ENCODE results near the gene HHIPL2.

Gene HHIPL2

GRCh38 chr1:222547944-222548671 lies at the start of gene HHIPL2:
Gene HHIPL2 (minus strand): TSS chr1:222548104. CDS start chr1:222548044, 60 bp downstream.
- no peak for DNase-seq

DNA sequence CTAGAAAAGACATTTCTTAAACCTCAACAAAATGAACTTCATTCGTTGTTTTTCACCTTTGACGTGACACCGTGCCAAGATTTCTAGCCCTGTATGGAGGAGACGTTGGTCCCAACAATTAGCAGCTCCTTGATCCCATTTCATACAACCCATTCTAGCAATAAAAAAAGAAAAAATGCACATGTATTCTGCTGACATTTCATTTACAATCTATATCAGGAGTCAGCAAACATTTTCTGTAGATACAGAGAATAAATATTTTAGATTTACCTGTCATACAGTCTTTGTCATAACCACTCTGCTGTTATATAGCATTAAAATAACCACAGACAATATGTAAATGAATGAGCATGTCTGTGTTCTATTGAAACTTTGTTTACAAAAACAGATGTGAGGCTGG lies 48.8 kb upstream of the HHIPL2 start:
- DNase-seq, result no peak

DNA sequence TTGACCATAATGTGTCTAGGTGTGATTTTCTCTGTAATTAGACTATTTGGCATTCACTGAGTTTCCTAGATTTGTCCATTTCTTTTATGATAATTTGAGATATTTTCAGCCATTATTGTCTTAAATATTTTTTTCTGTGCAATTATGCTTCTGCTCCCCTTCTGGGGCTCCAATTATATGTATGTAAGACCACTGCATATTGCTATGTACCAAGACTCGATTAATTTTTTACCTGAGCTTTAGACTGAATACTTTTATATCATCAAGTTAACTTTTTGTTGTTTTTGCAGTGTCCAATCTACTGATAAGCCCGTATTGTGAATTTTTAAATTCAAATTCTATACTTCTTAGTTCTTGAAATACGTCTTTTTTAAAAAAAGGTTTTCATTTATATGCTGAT lies 46.9 kb upstream of the HHIPL2 start:
- no peak for DNase-seq

GRCh38 chr1:222592171-222592570 lies 44.3 kb upstream of the HHIPL2 start:
- DNase-seq, result no peak

- peak; percentile 91 for DNase-seq
These were observed 41.8 kb upstream of the HHIPL2 start, which contains the start of gene TAF1A for GRCh38 chr1:222589462-222590302. Gene TAF1A (minus strand): TSS chr1:222589933.

DNA sequence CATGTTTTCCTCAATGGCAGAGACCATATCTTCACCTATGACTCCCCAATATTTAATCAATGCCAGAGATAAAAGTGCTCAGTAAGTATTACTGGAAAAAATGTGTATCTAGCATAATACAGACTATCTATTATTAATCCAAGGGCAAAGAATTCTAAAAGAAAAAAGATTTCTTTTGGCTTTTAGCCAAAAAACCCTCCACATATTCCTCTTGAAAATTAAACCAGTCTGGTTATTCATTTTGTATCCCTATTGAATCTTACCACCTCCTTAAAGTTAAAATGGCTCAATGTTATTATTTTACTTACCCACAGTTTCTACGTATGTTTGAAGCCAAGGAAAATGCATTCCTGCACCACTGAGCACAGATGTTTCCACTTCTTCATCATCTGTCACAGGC lies 40.2 kb upstream of the HHIPL2 start:
- DNase-seq, result no peak

GRCh38 chr1:222586842-222587241 lies 38.9 kb upstream of the HHIPL2 start:
- no peak for DNase-seq

- DNase-seq, result no peak
These were observed 35.2 kb upstream of the HHIPL2 start for GRCh38 chr1:222583079-222583478.

- DNase-seq, result no peak
These were observed 34.3 kb upstream of the HHIPL2 start for GRCh38 chr1:222582099-222582774.

DNA sequence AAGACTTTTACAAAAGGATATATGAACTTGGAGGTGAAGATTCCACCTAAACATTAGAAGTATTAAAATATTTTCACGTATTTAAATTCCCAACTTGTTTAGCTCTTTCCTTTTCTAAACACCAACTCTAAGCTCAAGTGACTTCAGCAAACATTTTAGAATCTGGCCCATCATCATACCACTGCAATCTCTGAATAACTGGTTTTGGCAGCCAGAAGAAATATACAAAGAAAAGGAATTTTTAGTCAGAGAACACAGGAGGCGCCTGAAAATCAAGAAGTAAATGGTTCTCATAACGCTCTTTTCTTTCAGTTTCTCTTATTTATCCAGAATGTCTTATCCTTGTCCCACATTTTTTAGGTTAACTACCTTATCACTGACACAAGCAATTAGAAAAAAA lies 31.4 kb upstream of the HHIPL2 start:
- DNase-seq, result no peak

DNA sequence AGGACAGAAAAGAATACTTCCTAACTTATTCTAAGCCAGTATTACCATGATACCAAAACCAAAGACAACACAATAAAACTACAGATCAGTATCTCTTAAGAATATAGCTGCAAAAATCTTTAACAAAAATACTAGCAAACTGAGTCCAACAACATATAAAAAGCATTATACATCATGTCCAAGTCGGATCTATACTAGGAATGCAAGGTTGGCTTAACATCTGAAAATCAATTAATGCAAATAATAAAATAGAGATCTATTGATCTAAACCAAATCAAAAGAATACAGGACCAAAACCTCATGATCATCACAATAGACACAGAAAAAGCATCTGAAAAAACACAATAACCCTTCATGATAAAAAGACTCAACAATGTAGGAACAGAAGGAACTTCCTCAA lies 22.9 kb upstream of the HHIPL2 start:
- no peak for DNase-seq

GRCh38 chr1:222561656-222562055 lies 13.8 kb upstream of the HHIPL2 start:
- DNase-seq, result no peak

DNA sequence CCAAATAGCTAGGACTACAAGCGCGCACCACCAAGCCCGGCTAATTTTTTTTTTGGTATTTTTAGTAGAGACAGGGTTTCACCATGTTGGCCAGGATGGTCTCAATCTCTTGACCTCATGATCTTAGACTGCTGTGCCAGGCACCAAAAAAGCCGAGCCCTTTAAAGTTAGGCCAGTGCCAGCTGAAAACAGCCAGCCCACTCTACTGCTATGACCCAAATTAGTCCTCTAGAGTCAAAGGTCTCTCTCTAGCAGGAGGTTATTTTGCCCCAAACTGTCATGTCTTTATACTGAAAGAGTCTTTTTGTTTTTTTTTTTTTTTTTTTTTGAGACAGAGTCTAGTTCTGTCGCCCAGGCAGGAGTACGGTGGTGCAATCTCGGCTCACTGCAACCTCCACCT lies 9.7 kb upstream of the HHIPL2 start:
- DNase-seq, result no peak

- DNase-seq, result no peak
These were observed 9.2 kb upstream of the HHIPL2 start for GRCh38 chr1:222557148-222557547.

DNA sequence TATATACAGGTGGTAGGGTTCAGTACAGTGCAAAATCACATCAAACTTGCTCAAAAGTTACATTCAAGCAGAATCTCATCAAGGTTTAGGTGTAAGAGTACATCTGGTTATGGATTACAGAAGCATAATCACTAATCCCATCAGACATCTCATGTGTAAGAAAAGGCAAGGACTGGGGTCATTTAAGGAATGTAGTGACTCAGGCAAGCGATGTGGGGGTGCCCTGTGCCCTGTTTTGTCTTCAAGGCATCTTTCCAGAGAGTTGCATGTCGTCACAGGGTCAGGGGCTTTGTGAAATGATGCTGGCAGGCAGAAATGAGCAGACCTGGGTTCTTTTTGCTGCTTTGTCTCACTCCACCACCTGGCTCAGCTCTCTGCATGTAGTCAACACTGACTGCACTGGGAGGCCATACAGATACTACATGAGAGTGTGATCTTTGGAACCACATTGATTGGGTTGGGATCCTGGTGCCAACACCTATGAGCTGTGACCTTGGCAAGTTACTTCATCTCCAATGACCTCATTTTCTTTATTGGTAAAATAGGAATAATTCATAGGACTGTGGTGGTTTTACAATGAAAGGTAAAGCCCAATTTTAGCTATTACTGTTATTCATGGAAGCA lies 8.2 kb upstream of the HHIPL2 start:
- DNase-seq, result no peak

GRCh38 chr1:222554177-222554576 lies 6.3 kb upstream of the HHIPL2 start:
- no peak for DNase-seq

GRCh38 chr1:222552882-222553281 lies 5.0 kb upstream of the HHIPL2 start:
- no peak for DNase-seq

DNA sequence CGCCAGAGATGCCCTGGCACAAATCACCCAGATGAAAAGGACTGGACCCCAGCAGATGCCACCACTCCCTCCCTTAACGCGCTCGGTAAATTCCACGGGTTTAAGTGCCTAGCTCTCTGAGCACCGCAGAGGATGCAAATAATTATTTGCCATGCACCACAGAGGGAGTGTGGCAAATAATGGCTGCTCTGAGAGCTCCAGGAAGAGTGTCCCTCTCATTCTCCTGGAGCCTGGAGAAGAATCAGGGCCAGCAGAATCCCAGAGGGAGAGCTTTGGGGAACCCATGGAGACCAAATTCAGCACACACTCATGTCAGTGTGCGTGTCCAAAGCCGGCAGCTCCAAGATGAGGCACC lies 667 bp downstream of the HHIPL2 start:
- no peak for DNase-seq

GRCh38 chr1:222546548-222547259 lies 1.2 kb downstream of the HHIPL2 start:
- no peak for DNase-seq

- DNase-seq, result no peak
These were observed 1.8 kb downstream of the HHIPL2 start for GRCh38 chr1:222546091-222546490.

DNA sequence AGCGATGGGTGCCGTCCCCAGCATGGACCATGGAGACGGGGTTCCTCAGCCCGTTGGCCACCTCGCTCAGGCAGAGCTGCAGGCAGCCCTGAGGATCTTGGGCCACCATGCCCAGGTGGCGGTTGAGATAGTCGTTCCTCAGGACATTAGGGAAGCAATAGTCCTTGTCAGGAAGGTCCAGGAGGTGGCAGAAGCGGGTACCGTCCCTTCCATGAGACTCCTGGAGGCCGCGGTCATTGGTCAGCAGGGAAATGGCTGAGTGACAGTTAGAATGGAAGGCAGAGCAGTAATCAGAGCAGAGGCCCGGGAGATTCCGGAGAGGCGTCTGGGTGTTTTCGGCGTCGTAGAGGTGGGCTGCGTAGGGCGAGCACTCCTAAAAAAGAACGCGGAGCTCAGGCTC lies 4.1 kb downstream of the HHIPL2 start:
- DNase-seq, result no peak

DNA sequence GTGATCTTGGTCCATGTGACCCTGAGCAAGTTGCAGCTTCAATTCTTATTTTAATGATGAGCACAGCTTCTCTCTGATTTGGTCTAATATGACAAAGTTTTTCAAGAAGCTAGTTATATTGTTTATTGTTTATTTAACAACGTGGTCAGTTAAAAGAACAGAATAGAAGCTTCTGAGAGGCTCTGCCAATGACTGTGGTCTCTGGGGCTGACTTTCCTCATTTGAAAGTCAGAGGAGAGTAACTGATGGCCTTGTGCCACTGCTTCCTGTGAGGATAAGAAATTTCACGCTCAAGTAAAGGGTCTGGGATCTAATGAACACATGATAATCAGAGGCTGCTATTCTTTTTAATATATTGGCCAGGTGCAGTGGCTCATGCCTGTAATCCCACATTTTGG lies 7.3 kb downstream of the HHIPL2 start:
- DNase-seq, result no peak
